GM12878 (cell line): ENCODE measurements around the gene TARP.

Experiments used
- BCLAF1 ChIP-seq: fragments of 450-650 bp; IDR thresholded peaks from 2 replicates; pipeline ENCODE4 v1.6.1; 2017; ENCODE audit warnings: antibody characterized with exemption, mild to moderate bottlenecking, moderate library complexity
- IRF5 ChIP-seq: fragments of 450-650 bp; IDR thresholded peaks from 2 replicates; pipeline ENCODE4 v1.6.1; 2017; ENCODE audit warnings: borderline replicate concordance
- NR2C2 ChIP-seq: IDR thresholded peaks from 2 replicates; pipeline ENCODE4 v1.6.1; 2011; ENCODE audit warnings: borderline replicate concordance, low read depth; ENCODE audit not compliant: control insufficient read depth, insufficient read length
- RELB ChIP-seq: fragments of 450-650 bp; IDR thresholded peaks from 2 replicates; pipeline ENCODE4 v1.6.1; 2017; ENCODE audit warnings: low read depth, mild to moderate bottlenecking, moderate library complexity
- ZBTB4 ChIP-seq: fragments of 450-650 bp; formaldehyde crosslinking; IDR thresholded peaks from 2 replicates; pipeline ENCODE4 v1.4.0; 2022; ENCODE audit warnings: mild to moderate bottlenecking, moderate library complexity
- ZSCAN29 ChIP-seq: fragments of 450-650 bp; IDR thresholded peaks from 2 replicates; pipeline ENCODE4 v1.6.1; 2017; ENCODE audit warnings: mild to moderate bottlenecking, moderate library complexity
- ZZZ3 ChIP-seq: IDR thresholded peaks from 2 replicates; pipeline ENCODE4 v1.6.1; 2011; ENCODE audit warnings: low read depth; ENCODE audit not compliant: control insufficient read depth, insufficient read length

TARP gene

GRCh38 chr7:38217672-38218071, 55.8 kb downstream of the TARP start (continued):
- TF ChIP-seq BCLAF1 (no peak), IRF5 (no peak), ZBTB4 (no peak), NR2C2 (no peak), ZZZ3 (no peak), ZSCAN29 (no peak), RELB (no peak)
